Fibroblast of peridontal ligament (primary cell): ENCODE measurements around the gene IRF4.

Experiments used
- DNase-seq: peaks from one replicate; pipeline ENCODE4 v3.0.0-alpha.2; 2010; ENCODE audit errors: extremely low read depth

IRF4 gene

DNA sequence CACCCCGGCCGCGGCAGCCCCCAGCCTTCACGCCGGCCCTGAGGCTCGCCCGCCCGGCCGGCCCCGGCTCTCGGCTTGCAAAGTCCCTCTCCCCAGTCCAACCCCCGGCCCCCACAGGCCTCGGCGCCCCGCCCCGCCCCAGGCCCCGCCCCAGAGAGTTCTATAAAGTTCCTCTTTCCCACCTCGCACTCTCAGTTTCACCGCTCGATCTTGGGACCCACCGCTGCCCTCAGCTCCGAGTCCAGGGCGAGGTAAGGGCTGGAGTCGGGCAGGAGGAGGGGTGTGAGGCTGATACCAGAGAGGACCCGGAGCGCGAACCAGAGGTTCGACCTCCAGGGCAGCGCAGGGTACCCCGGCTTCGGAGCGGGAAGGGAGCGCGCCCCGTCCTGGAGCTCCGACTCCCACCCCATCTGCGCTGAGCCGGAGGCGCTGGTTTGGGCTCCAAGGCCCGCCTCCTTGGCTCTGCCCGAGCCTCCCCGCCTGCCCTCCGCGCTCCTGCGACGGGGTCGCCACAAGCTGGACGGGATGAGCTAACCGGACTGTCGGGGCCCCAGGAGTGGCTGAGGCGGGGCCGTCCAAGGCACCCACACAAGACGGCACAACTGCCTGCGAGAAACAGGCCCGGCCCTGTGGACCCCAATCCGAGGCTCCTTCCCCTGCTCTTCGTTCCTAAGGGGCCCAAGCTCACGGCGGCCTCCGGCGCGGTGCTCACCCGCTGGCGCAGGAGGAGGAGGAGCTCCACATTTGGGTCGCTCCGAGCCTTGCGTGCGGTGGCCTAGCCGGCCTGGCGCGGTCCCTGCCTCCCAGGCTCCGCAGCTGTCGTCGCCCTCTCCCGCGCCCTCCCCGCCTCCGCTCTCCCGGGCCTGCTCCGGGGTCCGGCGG is at the start of gene IRF4:
Gene IRF4 (plus strand): TSS at position 194 of the 882 bp plus-strand sequence. CDS start 1,401 bp downstream, outside the sequence.
- DNase-seq = no peak

DNA sequence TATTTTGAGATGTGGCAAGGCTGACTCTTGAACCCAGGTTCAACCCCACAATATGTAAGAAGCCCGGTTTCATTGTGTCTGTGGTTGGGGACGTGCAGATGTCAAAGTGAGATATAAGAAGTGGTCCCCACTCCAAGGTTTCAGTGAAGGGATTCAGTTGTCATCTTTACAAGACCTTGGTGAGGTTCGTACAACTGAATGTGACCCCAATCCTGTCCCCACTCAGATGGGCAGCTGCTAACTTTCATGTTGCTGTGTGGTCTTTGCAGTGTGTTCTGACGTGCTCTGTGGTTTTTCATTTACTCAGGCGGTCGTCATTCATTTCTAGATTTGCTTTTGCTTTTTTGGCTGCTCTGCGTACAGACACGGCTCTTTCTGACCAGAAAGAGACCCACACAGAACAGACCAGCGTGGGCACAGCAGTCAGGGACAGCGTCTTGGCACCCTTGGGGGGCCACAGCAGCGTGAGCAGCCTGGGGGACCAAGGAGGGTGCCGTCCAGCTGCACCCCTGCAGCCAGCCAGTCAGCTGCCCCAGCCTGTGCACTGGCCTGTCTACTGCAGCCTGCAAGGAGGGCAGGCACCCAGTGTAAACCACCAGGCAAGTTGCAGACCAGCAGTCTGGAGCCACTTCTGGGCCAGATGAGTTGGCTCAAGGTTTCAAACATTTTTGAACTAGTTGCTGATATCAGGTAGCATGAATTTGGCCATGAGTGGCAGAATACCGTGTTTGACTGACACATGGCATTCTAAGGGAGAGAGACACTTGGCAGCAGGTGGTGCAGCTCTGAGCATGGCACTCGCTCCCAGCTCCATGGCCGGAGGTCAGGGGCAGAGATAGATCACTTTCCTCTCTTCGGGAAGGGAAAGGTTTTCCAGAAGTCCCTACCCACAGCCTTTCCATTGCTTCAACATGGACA is 49.4 kb upstream of the IRF4 start:
- DNase-seq = peak; percentile 8

DNA sequence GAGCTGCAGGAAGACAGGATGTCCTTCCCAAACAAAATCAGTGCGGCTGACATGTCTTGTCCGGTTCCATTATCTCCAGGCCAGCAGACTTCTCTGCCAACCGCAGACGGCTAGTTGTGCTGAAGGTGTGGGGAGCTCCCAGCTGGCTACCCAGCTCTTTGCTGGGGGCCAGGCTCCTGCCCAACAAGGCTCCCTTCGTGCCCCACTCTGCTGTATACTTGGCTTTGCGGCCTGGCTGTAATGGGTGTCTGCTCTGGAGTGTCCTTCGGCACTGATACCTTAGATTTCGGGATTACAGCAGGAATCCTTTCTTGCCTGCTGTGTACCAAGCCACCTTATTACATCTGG is 48.7 kb upstream of the IRF4 start:
- DNase-seq = no peak

DNA sequence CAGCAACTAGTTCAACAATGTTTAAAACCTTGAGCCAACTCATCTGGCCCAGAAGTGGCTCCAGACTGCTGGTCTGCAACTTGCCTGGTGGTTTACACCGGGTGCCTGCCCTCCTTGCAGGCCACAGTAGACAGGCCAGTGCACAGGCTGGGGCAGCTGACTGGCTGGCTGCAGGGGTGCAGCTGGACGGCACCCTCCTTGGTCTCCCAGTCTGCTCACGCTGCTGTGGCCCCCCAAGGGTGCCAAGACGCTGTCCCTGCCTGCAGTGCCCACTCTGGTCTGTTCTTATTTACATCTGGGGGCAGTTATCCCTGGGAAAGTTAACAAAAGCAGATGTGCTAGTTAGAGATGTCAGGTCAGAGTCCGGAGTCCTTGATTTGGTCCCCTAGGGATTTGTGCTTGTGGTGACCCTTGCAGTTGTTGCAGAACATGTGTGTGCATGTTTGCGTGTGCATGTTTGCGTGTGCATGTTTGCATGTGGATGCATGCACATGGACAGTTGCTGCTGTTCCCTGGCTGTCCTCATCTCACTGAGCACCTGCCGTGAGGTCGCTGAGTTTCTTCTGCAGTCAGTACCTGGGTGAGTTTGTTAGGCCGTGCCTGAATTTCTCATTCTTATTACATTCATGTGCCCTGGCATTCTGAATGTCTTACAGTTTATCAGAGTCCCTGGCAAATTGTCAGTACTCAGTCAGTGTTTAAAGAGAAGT is 48.2 kb upstream of the IRF4 start:
- DNase-seq = no peak

DNA sequence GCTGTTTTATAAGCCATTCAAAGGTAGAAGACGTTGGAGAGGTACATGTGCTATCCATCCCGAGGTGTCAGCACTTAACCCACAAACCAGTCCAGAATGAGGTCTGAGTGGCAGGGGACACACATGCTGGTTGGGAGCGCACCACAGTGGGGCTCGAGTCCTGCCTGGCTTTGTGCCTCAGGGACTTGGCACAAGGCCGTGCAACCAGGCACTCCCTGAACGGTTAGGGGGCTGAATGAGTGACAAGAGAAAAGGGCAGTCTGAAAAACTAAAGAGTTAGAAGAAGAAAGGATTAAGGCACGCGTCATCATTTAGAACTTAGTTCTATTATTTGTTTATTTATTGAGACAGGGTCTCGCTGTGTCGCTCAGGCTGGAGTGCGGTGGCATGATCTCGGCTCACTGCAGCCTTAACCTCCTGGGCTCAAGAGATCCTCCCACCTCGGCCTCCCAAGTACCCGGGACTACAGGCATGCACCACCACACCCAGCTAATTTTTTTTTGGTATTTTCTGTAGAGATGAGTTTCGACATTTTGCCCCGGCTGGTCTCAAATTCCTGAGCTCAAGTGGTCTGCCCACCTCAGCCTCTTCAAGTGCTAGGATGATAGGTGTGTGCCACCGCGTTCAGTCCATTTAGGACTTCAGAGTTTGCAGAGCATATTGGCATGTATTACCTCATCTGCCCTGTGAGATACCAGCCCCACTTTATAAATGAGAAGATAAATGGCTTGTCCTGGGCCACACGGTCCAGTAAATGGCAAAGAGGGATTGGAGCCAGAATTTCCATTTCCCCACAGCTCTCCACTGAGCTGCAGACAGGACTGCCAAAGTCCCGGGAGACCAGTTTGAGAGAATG is 47.4 kb upstream of the IRF4 start:
- DNase-seq = peak; percentile 16

DNA sequence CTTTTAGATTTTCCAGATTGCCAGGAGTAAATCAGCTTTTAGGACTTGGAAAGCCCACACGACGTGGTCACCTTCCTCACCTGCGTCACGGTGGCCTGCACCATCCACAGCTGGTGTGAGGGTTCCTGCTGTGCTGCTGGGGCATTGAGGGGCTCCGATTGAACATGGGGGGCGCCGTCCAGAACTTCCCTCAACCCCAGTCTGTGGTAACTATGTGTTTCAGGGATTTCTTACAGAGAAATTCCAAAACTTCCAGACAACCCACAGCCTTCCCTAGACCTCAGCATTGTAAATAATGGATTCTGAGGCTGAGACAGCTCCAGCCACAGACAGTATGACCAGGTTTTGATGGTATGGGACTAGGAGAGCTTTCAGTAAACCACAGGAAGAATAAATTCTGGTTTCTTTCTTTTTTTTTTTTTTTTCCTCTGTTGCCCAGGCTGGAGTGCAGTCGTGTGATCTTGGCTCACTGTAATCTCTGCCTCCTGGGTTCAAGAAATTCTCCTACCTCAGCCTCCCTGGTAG is 46.7 kb upstream of the IRF4 start:
- DNase-seq = peak; percentile 47

DNA sequence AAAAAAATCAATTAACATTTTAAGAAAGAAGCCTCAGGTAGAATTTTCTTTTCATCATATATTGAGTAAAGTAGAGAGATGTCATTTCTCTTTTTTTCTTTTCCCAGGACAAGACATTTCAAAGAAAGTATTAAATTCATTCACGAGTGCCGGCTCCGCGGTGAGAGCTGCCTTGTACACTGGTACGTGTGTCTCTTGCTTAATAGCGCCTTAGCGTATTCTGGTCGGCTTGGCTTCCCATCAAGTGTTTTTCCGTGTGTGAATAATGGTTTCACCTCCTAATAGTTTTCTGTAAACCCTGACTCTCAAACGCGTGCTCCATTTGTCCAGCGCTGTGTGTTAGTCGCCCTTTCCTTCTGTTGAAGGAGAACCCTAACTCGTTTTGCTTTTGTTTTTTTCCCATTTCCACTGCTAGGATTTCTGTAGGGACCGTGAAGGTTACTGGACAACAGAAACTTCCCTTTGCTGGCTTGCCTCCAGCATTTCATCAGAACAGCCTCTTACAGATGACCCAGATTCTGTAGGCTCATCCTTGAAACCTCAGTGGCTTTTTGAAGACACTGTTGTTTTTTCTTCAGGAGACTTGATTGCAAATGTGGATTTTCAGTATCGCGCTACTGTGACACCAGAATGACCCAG is 45.7 kb upstream of the IRF4 start:
- peak; percentile 8 for DNase-seq

DNA sequence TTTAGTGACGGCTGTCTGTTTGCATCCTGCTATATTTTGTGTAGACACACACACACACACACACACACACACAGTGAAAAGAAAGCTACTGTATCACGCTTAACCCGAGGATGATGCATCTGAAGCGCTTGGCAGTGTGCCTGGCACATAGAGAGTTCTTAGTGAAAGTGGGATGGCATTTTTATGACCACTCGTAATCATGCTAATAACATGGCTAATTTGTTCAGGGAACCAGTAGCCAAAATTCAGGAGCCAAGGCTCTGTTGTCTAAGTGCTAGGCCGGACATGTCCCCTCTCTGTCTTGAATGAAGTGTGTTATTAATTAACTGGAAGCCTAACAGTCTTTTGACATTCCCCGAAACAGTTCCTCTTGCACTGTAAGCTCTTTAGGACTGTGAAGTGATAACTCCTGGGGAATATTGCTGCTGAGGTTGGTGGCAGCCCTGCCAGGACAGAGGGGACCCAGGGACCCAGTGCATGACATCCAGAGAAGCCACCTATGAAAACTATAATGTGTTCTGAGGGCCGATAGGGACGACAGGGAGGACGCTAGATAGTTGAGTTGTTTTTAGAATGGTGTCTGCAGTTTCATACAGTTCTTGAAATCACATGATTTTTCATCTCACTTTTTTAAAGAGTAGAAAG is 45.0 kb upstream of the IRF4 start:
- peak; percentile 36 for DNase-seq

DNA sequence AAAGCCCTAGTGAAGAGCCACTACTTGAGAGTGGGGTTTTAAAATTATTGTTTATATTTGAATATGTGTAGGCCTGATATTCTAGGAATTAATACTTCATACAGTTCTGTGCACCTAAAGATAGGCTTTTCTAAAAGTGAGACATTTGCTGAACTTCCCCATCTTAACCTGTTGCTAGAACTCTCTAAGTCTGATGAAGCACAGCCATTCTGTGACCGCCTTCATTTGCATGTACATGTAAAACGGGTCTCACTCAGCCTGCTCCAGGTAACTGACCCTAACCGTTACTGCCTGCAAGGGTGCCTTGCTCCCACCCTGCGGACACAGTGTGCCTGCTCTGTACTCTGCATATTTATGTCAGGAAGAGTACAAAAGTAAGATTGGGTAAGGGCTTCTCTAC is 44.3 kb upstream of the IRF4 start:
- no peak for DNase-seq

DNA sequence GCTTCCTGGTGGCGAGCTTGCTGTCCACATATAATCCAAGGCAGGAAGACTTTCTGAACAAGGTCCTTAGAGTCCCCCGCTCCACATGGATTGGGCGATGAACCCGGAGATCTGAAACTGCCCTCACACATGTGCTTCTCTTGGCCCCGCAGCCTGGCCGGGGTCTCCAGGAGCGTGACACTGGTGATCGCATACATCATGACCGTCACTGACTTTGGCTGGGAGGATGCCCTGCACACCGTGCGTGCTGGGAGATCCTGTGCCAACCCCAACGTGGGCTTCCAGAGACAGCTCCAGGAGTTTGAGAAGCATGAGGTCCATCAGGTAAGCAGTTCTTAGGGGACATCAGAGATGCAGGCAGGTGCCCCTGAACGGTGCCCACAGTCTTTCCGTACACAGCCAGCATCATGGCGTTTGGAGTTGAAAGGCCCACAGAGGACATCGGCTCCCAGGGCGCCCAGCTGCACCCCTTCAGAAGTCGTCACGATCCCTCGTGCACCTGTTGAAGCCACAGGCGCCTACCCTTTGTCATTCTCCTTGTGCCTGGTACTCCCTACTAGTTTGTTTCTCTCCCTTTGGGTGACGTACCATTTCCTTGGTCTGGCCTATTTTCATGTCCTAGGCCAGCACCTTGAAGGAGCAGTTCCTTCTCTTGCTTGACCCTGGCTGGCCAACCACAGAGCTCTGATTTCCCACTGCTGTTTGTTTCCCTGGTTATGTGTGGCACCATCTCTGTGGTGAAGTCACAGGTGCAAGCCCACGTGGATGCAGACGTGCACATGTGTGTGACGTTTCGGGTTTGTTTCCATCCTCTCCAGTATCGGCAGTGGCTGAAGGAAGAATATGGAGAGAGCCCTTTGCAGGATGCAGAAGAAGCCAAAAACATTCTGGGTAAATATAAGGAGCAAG is 43.3 kb upstream of the IRF4 start:
- no peak for DNase-seq

DNA sequence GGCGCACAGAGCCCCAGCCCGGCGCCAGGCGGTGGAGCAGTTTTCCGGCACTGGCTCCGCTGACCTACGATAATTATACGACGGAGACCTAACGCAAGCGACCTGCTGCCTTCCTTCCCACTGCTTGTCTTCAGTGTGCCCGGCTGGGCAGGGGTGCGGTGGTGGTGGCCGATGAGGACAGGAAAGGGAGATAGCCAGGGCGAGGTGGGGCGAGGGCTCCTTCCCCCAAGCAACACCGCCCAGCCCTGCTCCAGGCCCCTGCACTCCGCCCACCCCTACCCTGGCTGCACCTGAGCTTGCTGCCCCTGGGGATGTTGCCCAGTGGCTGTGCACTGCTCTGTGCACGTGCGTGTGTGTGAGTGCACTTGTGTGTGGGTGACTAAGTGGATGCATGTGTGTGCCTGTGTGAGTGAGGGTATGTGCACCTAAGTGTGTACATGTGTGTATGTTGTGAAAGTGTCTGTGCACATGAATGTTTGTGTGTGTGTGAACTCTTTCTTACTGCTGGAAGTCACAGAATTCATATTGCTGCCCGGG is 42.6 kb upstream of the IRF4 start:
- DNase-seq = no peak

DNA sequence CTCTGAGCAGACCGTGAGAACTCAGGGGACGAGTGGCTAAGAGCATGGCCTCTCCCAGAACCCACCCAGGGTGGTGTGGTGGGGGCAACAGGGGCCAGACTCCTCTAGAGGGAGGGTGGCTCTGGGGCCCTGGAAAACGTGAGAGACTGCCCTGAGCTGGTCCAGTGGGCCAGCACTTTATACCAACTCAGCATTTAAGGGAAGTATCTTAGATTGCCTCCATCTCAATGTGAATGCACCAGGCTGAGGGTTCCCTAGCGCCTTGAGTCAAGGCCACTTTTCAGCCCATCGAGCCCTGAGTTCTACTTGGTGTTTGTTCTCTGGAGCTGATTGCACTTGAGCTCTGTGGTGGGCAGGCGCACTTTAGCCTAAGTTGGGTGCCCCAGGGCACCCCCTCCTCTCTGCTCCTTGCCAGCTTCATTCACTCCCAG is 42.0 kb upstream of the IRF4 start:
- no peak for DNase-seq

DNA sequence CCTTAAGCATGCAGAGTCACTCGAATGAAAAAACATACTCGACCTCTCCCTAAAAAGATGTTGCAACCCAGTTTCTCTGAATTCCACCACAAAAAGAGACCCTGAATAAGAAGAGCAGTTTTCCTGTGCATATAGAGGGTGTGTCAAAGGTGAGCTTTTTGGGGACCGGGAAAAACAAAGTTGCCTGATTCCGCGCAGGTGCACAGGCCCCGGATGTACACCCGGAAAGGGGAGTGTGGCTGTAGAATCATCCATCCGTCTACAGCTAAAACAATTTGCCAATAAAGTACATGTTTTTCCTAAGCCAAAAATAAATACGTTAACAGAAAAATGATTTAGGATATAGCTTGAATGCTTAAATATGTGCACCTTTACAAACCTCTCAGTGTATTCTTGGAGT is 41.2 kb upstream of the IRF4 start:
- no peak for DNase-seq

DNA sequence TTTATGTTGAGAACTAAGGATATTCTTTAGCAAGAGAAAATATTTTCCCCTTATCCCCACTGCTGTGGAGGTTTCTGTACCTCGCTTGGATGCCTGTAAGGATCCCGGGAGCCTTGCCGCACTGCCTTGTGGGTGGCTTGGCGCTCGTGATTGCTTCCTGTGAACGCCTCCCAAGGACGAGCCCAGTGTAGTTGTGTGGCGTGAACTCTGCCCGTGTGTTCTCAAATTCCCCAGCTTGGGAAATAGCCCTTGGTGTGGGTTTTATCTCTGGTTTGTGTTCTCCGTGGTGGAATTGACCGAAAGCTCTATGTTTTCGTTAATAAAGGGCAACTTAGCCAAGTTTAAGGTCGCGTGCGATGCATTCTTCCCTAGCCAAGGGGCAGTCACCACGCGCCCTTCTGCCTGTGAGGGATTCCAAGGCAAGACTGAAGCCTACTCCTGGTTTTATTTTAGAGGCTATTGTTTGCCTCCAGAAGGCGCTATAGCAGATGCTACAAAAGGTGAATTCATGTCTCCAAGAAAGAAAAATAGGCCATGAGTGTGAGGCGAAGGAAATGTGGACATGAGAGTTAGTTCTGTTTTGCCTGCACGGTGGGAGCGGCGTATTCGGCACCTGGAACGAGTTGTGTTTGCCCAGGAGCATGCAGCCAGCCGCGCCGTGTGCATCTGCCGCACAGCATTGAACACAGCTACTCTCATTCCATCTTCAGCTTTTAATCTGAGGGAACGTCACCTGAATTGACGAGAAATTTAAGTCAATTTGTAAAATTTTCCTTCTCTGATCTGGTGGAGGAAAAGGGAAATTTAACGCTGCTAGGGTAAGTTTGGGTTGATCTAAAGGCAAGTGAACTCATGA is 40.3 kb upstream of the IRF4 start:
- DNase-seq = no peak

DNA sequence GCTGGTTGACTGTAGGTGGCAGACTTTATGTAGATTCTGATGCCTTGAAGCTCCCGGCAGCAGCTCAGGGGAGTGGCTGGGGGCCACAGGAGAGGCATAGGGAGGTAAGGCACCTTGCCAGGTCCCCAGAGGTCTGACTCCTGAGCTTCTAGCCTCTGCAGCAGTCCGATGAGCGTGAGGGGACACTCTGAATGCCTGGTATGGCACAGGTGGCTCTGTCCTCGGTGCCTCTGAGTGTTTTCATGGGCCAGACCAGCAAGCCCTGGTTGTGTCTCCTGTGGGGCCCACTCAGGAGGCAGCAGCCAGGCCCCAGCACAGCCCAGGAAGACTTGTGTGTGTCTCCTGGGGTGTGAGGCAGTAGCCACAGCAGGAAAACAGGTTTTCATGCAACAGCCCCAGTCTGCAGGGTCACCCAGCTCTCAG is 39.7 kb upstream of the IRF4 start:
- no peak for DNase-seq

DNA sequence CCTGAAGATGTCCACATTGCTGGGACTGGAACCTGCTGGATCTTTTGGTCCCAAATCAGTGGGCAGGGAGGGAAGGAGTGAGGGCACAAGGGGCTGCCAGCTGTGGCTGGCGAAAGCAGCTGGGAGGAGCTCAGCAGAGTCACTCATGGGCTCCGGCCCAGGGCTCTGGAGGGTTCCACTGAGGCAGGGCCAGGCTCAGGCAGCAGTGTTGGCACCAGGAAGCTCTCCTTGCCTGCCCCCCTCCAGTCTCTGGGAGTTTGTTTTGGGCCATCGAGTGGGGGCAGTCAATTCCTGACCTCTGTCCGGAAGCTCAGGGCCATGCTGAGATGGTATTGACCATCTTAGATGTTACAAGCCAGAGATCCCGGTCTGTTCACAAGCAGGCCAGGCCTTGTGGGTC is 39.1 kb upstream of the IRF4 start:
- DNase-seq = no peak

DNA sequence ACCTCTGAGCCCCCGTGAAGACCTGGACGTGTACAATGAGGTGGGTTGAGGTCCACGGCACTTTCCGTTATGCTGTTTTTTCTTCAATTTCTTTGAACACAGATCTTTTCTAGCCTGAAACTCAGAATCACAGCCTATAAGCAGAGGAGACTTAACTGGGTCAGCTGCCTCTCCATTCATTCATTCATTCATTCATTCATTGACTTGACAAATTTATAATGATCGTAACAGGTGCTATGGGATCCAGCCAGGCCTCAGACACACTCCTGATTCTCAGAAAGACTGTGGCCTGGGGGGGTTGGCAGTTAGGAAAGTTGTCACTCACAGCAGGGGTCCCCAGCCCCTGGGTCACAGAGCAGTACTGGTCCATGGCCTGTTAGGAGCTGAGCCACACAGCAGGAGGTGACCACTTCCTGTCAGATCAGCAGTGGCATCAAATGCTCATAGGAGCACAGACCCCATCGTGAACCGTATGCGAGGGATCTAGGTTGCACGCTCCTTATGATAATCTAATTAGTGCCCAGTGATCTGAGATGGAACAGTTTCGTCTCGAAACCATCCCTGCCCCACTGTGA is 38.6 kb upstream of the IRF4 start:
- no peak for DNase-seq
